HCT116 (cell line): ENCODE measurements around the gene DPYD. TPM values are rescaled to one million over a fixed set of nuclear protein-coding genes. Genes with fewer than 3 reads are reported as not detected.

ENCODE experiments used
- ATAC-seq: fragments of 200-7000 bp; cut with Tn5 transposase; 2 replicates; pipeline ENCODE4 v1.9.1; 2020; ENCODE audit warnings: mild to moderate bottlenecking, moderate library complexity
- BruUV-seq: library from RNA; stranded (reverse); fragments of 400-500 nt; replicated peaks from 2 replicates; lab custom pipeline; 2021; lab: Mats Ljungman, UMichigan
- CTCF ChIA-PET: fragments of 300-600 bp; sonication (Branson Sonifier 250); formaldehyde crosslinking; loops from one replicate; lab custom pipeline; 2021; ENCODE audit warnings: antibody characterized with exemption; lab: Charles Lee
- POLR2A ChIA-PET: fragments of 300-600, 350-600 bp; sonication (Branson Sonifier 250); formaldehyde crosslinking; loops from one replicate; lab custom pipeline; 2021; ENCODE audit warnings: antibody characterized with exemption; lab: Charles Lee
- RAD21 ChIA-PET, 2 experiments: fragments of 300-600 bp; sonication (Branson Sonifier 250); formaldehyde crosslinking; loops; one replicate each; lab custom pipeline; 2023; ENCODE audit warnings: low total read pairs in 2 of 2; ENCODE audit not compliant: uncharacterized antibody in 2 of 2, unreplicated experiment in 2 of 2, low non-redundant PET in 1 of 2; lab: Charles Lee
- DNase-seq: peaks from one replicate; pipeline ENCODE4 v3.0.0-alpha.2; 2010; ENCODE audit warnings: low read depth, low spot score
- H2AFZ ChIP-seq: fragments of 200-600 bp; shearing (Covaris generic), sonication (generic); 2 replicates; pipeline ENCODE4 v1.6.1; 2017; ENCODE audit warnings: low read depth, mixed run types, mixed read lengths, antibody characterized with exemption, low read length; ENCODE audit not compliant: poor library complexity, severe bottlenecking
- H3K27ac ChIP-seq: 2 replicates; pipeline ENCODE4 v1.5.1; 2012; ENCODE audit warnings: low read depth, low read length
- H3K27me3 ChIP-seq: fragments of 200-600 bp; sonication (generic); 2 replicates; pipeline ENCODE4 v1.6.1; 2016; ENCODE audit warnings: mixed run types, low read length, mixed read lengths; ENCODE audit not compliant: insufficient read depth
- H3K36me3 ChIP-seq, 2 experiments: fragments of 200-500 bp in 1 of 2; fragments of 200-600 bp in 1 of 2; sonication (Bioruptor generic) in 1 of 2; sonication (generic) in 1 of 2; 2 replicates each; pipeline versions ENCODE4 v1.5.1 to v1.6.1; 2014 to 2016; ENCODE audit warnings: low read length in 2 of 2, inconsistent platforms in 1 of 2, mixed read lengths in 1 of 2, mixed run types in 1 of 2; ENCODE audit not compliant: insufficient read depth in 2 of 2, control insufficient read depth in 1 of 2
- H3K4me1 ChIP-seq, 2 experiments: fragments of 200-600 bp in 1 of 2; sonication (generic) in 1 of 2; 2 replicates each; pipeline versions ENCODE4 v1.5.1 to v1.6.1; 2012 to 2017; ENCODE audit warnings: low read length in 2 of 2, inconsistent platforms in 1 of 2, mild to moderate bottlenecking in 1 of 2, mixed read lengths in 1 of 2, mixed run types in 1 of 2, moderate library complexity in 1 of 2; ENCODE audit not compliant: insufficient read depth in 2 of 2, control insufficient read depth in 1 of 2
- H3K4me2 ChIP-seq: fragments of 200-600 bp; sonication (generic); 2 replicates; pipeline ENCODE4 v1.6.1; 2017; ENCODE audit warnings: mixed run types, low read length, mixed read lengths
- H3K4me3 ChIP-seq, 2 experiments: fragments of 200-600 bp in 1 of 2; sonication (generic) in 1 of 2; replicated peaks in 1 of 2; 2 replicates each; pipeline ENCODE4 v1.5.1; 2011 to 2016; ENCODE audit warnings: low read length in 2 of 2, control low read depth in 1 of 2, low read depth in 1 of 2, mild to moderate bottlenecking in 1 of 2, mixed read lengths in 1 of 2, mixed run types in 1 of 2
- H3K79me2 ChIP-seq: fragments of 200-600 bp; sonication (generic); 2 replicates; pipeline ENCODE4 v1.6.1; 2017; ENCODE audit warnings: mild to moderate bottlenecking, mixed run types, low read length, moderate library complexity, mixed read lengths; ENCODE audit not compliant: insufficient read depth
- H3K9ac ChIP-seq: fragments of 200-600 bp; sonication (generic); 2 replicates; pipeline ENCODE4 v1.6.1; 2016; ENCODE audit warnings: low read length, mixed read lengths
- H3K9me2 ChIP-seq: fragments of 200-600 bp; sonication (generic), shearing (Covaris generic); 2 replicates; pipeline ENCODE4 v1.6.1; 2017; ENCODE audit warnings: mixed run types, mild to moderate bottlenecking, moderate library complexity; ENCODE audit not compliant: insufficient read depth
- H3K9me3 ChIP-seq, 2 experiments: fragments of 200-500 bp in 1 of 2; fragments of 200-600 bp in 1 of 2; sonication (Bioruptor generic) in 1 of 2; sonication (generic) in 1 of 2; 2 replicates each; pipeline ENCODE4 v1.6.1; 2014 to 2017; ENCODE audit warnings: low read length in 2 of 2, mixed read lengths in 2 of 2, inconsistent platforms in 1 of 2, low read depth in 1 of 2, mild to moderate bottlenecking in 1 of 2, mixed run types in 1 of 2, moderate library complexity in 1 of 2; ENCODE audit not compliant: control insufficient read depth in 1 of 2, insufficient read depth in 1 of 2
- H4K20me1 ChIP-seq: fragments of 200-600 bp; sonication (generic), shearing (Covaris generic); 2 replicates; pipeline ENCODE4 v1.6.1; 2017; ENCODE audit warnings: mixed run types, mild to moderate bottlenecking, moderate library complexity; ENCODE audit not compliant: insufficient read depth
- CEBPB ChIP-seq: IDR thresholded peaks from 2 replicates; pipeline ENCODE4 v1.6.1; 2012; ENCODE audit warnings: low read depth
- EGR1 ChIP-seq: IDR thresholded peaks from 2 replicates; pipeline ENCODE4 v1.6.1; 2012; ENCODE audit warnings: low read depth
- EZH2 ChIP-seq: fragments of 200-600 bp; sonication (generic); IDR thresholded peaks from 2 replicates; pipeline ENCODE4 v1.6.1; 2017; ENCODE audit warnings: antibody characterized with exemption, mixed run types
- EZH2phosphoT487 ChIP-seq: fragments of 200-600 bp; IDR thresholded peaks from 2 replicates; pipeline ENCODE4 v1.6.1; 2018; ENCODE audit warnings: antibody characterized with exemption, borderline replicate concordance
- JUND ChIP-seq: IDR thresholded peaks from 2 replicates; pipeline ENCODE4 v1.6.1; 2012
- POLR2AphosphoS5 ChIP-seq: IDR thresholded peaks from 2 replicates; pipeline ENCODE4 v1.6.1; 2011; ENCODE audit warnings: mild to moderate bottlenecking, low read depth, low read length, moderate library complexity
- RAD21 ChIP-seq: IDR thresholded peaks from 2 replicates; pipeline ENCODE4 v1.6.1; 2012; ENCODE audit warnings: low read depth, mild to moderate bottlenecking
- SIN3A ChIP-seq: IDR thresholded peaks from 2 replicates; pipeline ENCODE4 v1.6.1; 2012; ENCODE audit warnings: low read depth
- SP1 ChIP-seq: IDR thresholded peaks from 2 replicates; pipeline ENCODE4 v1.6.1; 2012; ENCODE audit warnings: low read depth
- TCF7L2 ChIP-seq: IDR thresholded peaks from 2 replicates; pipeline ENCODE4 v1.7.0; 2011; ENCODE audit warnings: borderline replicate concordance, inconsistent platforms; ENCODE audit not compliant: insufficient read depth, insufficient read length; ENCODE audit errors: extremely low read depth
- ZFX ChIP-seq: fragments of 450-650 bp; IDR thresholded peaks from 2 replicates; pipeline ENCODE4 v1.6.1; 2017
- ZNF274 ChIP-seq: fragments of 200-500 bp; sonication (Bioruptor generic); IDR thresholded peaks from 2 replicates; pipeline ENCODE4 v1.6.1; 2014; ENCODE audit warnings: mild to moderate bottlenecking, low read depth, low read length, inconsistent platforms
- intact Hi-C: fragments of 100-400 bp; cut with micrococcal nuclease; formaldehyde crosslinking; loops from 2 replicates; pipeline ENCODE4 v1.10.0; 2022
- total RNA-seq: library from RNA; stranded (reverse); gene quantifications from one replicate; pipeline ENCODE4 v1.2.1, GENCODE V29; 2021; ENCODE audit not compliant: unreplicated experiment
- TF ChIP-seq, protein P1 (sequence below): IDR thresholded peaks from 2 replicates; pipeline ENCODE4 v1.6.1; 2012
- TF ChIP-seq, protein P2 (sequence below): IDR thresholded peaks from 2 replicates; pipeline ENCODE4 v1.6.1; 2011; ENCODE audit warnings: mild to moderate bottlenecking, low read length, moderate library complexity; ENCODE audit not compliant: insufficient replicate concordance; ENCODE audit errors: extremely low read depth
- TF ChIP-seq, protein P3 (sequence below): IDR thresholded peaks from 2 replicates; pipeline ENCODE4 v1.6.1; 2012

DPYD gene
- total RNA-seq, 1 experiment from 2014 or later, result 1.7 TPM

- H3K4me3 ChIP-seq, result no peak overlapping the region
- H2AFZ ChIP-seq, result no peak overlapping the region
- no peak for TF ChIP-seq CEBPB
- TF ChIP-seq, protein P1, sequence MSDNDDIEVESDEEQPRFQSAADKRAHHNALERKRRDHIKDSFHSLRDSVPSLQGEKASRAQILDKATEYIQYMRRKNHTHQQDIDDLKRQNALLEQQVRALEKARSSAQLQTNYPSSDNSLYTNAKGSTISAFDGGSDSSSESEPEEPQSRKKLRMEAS, result no peak
- no peak for TF ChIP-seq EZH2
- TF ChIP-seq ZFX, result no peak
- no peak for TF ChIP-seq EZH2phosphoT487
- TF ChIP-seq ZNF274, result no peak
- TF ChIP-seq POLR2AphosphoS5, result no peak
- no peak for TF ChIP-seq SIN3A
- TF ChIP-seq TCF7L2, result no peak
- no peak for TF ChIP-seq JUND
- no peak for TF ChIP-seq RAD21
- H3K9ac ChIP-seq, result no peak overlapping the region
- BruUV-seq, result no TSS peak
- no peak for ATAC-seq
- no peaks in the 10 kb centered on the region for H3K79me2 ChIP-seq
- intact Hi-C loops, result no loop called here
- DNase-seq, result no peak
- no peak overlapping the region for H3K4me2 ChIP-seq
- H3K36me3 ChIP-seq, result no peaks in the 10 kb centered on the region
- no peaks in the 10 kb centered on the region for H3K9me3 ChIP-seq
- no peaks in the 10 kb centered on the region for H3K9me2 ChIP-seq
- H3K4me1 ChIP-seq, result no peaks in the 10 kb centered on the region
- H4K20me1 ChIP-seq, result no peaks in the 10 kb centered on the region
- no peaks in the 10 kb centered on the region for H3K27me3 ChIP-seq
- ChIA-PET RAD21 (no interaction called here), POLR2A (no interaction called here), CTCF (no interaction called here)
- no peak overlapping the region for H3K27ac ChIP-seq
Observed at GRCh38 chr1:97441966-97442365, 478.9 kb downstream of the DPYD start.

DNA sequence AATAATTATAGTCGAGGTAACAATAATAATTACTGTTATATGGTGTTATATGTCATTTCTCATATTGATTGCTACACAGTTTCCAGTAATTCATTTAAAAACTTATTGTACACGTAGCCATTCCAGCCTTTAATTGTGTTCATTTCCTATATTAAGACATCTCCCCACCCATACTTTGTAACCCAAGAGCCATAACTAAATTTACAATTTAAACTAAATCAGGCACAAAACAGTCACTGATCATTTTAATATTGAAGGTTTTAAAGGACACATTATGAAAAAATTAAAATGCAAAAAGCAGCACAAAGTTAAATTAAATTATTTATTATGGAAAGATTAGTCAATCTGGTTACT, 487.0 kb downstream of the DPYD start:
- H3K27ac ChIP-seq, result no peak overlapping the region
- H3K9me2 ChIP-seq, result no peaks in the 10 kb centered on the region
- POLR2A ChIA-PET, result no interaction called here
- BruUV-seq, result no TSS peak
- H2AFZ ChIP-seq, result no peak overlapping the region
- H3K4me1 ChIP-seq, result no peaks in the 10 kb centered on the region
- H3K9me3 ChIP-seq, result no peaks in the 10 kb centered on the region
- no peak for DNase-seq
- CTCF ChIA-PET, result no interaction called here
- H3K9ac ChIP-seq, result no peak overlapping the region
- H4K20me1 ChIP-seq, result no peaks in the 10 kb centered on the region
- RAD21 ChIA-PET, result no interaction called here
- no peak for ATAC-seq
- no peak for TF ChIP-seq CEBPB
- TF ChIP-seq, protein P2, sequence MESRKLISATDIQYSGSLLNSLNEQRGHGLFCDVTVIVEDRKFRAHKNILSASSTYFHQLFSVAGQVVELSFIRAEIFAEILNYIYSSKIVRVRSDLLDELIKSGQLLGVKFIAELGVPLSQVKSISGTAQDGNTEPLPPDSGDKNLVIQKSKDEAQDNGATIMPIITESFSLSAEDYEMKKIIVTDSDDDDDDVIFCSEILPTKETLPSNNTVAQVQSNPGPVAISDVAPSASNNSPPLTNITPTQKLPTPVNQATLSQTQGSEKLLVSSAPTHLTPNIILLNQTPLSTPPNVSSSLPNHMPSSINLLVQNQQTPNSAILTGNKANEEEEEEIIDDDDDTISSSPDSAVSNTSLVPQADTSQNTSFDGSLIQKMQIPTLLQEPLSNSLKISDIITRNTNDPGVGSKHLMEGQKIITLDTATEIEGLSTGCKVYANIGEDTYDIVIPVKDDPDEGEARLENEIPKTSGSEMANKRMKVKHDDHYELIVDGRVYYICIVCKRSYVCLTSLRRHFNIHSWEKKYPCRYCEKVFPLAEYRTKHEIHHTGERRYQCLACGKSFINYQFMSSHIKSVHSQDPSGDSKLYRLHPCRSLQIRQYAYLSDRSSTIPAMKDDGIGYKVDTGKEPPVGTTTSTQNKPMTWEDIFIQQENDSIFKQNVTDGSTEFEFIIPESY, result no peak
- TF ChIP-seq, protein P3, sequence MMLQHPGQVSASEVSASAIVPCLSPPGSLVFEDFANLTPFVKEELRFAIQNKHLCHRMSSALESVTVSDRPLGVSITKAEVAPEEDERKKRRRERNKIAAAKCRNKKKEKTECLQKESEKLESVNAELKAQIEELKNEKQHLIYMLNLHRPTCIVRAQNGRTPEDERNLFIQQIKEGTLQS, result no peak
- TF ChIP-seq, protein P1, result no peak
- no peak for TF ChIP-seq SP1
- TF ChIP-seq SIN3A, result no peak
- no peak for TF ChIP-seq RAD21
- no peak for TF ChIP-seq EGR1
- intact Hi-C loops, result no loop called here
- no peak overlapping the region for H3K4me2 ChIP-seq
- H3K36me3 ChIP-seq, result no peaks in the 10 kb centered on the region
- H3K4me3 ChIP-seq, result no peak overlapping the region
- no peaks in the 10 kb centered on the region for H3K79me2 ChIP-seq
- H3K27me3 ChIP-seq, result no peaks in the 10 kb centered on the region
